ENCODE results near the gene ANO1.

DNA sequence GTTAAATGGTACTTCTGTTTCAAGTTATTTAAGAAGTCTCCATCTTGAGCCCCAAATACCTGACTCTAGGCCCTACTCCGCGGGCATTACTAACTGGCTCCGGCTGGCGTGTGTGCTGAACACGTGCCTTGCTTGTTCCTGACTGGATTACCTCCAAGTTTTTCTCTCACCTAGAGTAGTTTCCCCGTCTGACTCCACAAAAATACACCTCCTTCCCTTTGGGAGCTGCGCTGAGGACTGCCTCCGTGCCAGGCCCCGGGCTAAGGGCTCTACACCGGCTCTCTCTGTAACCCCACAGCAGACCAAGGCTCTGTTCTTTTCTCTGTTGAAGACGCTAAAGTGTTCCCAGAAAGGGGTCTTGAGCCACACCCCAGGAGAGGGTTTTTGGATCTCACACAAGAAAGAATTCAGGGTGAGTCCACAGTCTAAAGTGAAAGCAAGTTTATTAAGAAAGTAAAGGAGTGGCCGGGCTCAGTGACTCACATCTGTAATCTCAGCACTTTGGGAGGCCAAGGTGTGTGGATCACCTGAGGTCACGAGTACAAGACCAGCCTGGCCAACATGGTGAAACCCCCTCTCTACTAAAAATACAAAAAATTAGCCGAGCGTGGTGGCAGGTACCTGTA is 61.8 kb downstream of the ANO1 start:
- TF ChIP-seq, protein P1, sequence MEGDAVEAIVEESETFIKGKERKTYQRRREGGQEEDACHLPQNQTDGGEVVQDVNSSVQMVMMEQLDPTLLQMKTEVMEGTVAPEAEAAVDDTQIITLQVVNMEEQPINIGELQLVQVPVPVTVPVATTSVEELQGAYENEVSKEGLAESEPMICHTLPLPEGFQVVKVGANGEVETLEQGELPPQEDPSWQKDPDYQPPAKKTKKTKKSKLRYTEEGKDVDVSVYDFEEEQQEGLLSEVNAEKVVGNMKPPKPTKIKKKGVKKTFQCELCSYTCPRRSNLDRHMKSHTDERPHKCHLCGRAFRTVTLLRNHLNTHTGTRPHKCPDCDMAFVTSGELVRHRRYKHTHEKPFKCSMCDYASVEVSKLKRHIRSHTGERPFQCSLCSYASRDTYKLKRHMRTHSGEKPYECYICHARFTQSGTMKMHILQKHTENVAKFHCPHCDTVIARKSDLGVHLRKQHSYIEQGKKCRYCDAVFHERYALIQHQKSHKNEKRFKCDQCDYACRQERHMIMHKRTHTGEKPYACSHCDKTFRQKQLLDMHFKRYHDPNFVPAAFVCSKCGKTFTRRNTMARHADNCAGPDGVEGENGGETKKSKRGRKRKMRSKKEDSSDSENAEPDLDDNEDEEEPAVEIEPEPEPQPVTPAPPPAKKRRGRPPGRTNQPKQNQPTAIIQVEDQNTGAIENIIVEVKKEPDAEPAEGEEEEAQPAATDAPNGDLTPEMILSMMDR (IDR thresholded peaks at IDR 0.05), result no peak
- no peak for TF ChIP-seq POLR2AphosphoS5 (IDR thresholded peaks at IDR 0.05)
- no peak for TF ChIP-seq POLR2A (IDR thresholded peaks at IDR 0.05)
- TF ChIP-seq EP300 (IDR thresholded peaks at IDR 0.05), result no peak
